Left ventricle myocardium inferior (tissue), 1 donor: Measurements from ENCODE around the gene SSR3. TPM values are rescaled to one million over a fixed set of nuclear protein-coding genes. Genes with fewer than 3 reads are reported as not detected.

Experiments
- DNase-seq: peaks from one replicate; pipeline ENCODE4 v3.0.0-alpha.2; 2020
- H3K27ac ChIP-seq: fragments of 200-600 bp; replicated peaks from 2 replicates; pipeline ENCODE4 v1.8.0; 2021
- H3K27me3 ChIP-seq: fragments of 200-600 bp; 2 replicates; pipeline ENCODE4 v1.8.0; 2021; ENCODE audit warnings: low read depth
- H3K36me3 ChIP-seq: fragments of 200-600 bp; 2 replicates; pipeline ENCODE4 v1.8.0; 2021
- H3K4me1 ChIP-seq: fragments of 200-600 bp; 2 replicates; pipeline ENCODE4 v1.8.0; 2021
- H3K4me3 ChIP-seq: fragments of 200-600 bp; 2 replicates; pipeline ENCODE4 v1.8.0; 2021; ENCODE audit warnings: mild to moderate bottlenecking, moderate library complexity
- H3K9me3 ChIP-seq: fragments of 200-600 bp; replicated peaks from 2 replicates; pipeline ENCODE4 v1.8.0; 2021
- CTCF ChIP-seq: fragments of 200-600 bp; IDR thresholded peaks from 2 replicates; pipeline ENCODE4 v1.8.0; 2021; ENCODE audit warnings: antibody characterized with exemption, mild to moderate bottlenecking, borderline replicate concordance
- intact Hi-C: fragments of 100-400 bp; cut with micrococcal nuclease; formaldehyde crosslinking; loops from one replicate; pipeline ENCODE4 v1.11.0; 2022
- total RNA-seq: library from RNA; stranded (reverse); fragmentation: NEBNext Ultra II Directional; extraction: Animal tissue kit (Norgen Biotek cat#: 25700); gene quantifications from one replicate; pipeline ENCODE4 v1.2.1, GENCODE V29; 2021
- donor health status: DM: no; HTN: yes; CAD: no; lungs with severe emphysema.

SSR3 gene
- total RNA-seq, 1 donor from 2014 or later = 208 TPM

- H3K27me3 ChIP-seq = no peaks in the 10 kb centered on the region
- no peak for TF ChIP-seq CTCF
- no peak for DNase-seq
- H3K36me3 ChIP-seq = no peaks in the 10 kb centered on the region
- no peak overlapping the region for H3K27ac ChIP-seq
- H3K4me3 ChIP-seq = no peak overlapping the region
- intact Hi-C loops = no loop called here
- no peaks in the 10 kb centered on the region for H3K4me1 ChIP-seq
- no peaks in the 10 kb centered on the region for H3K9me3 ChIP-seq
Measured at GRCh38 chr3:156581033-156581432, 26.1 kb upstream of the SSR3 start.

- no peaks in the 10 kb centered on the region for H3K9me3 ChIP-seq
- no peak overlapping the region for H3K27ac ChIP-seq
- intact Hi-C loops = no loop called here
- H3K4me3 ChIP-seq = no peak overlapping the region
- no peaks in the 10 kb centered on the region for H3K27me3 ChIP-seq
- H3K36me3 ChIP-seq = no peaks in the 10 kb centered on the region
- no peak for DNase-seq
- TF ChIP-seq CTCF = no peak
- H3K4me1 ChIP-seq = no peaks in the 10 kb centered on the region
Measured at GRCh38 chr3:156579427-156579851, 24.5 kb upstream of the SSR3 start.

- no peak overlapping the region for H3K4me3 ChIP-seq
- TF ChIP-seq CTCF = no peak
- no peaks in the 10 kb centered on the region for H3K36me3 ChIP-seq
- DNase-seq = no peak
- H3K27me3 ChIP-seq = no peaks in the 10 kb centered on the region
- H3K9me3 ChIP-seq = no peaks in the 10 kb centered on the region
- intact Hi-C loops = no loop called here
- H3K27ac ChIP-seq = no peak overlapping the region
- H3K4me1 ChIP-seq = no peaks in the 10 kb centered on the region
Measured at GRCh38 chr3:156577736-156578135, 22.8 kb upstream of the SSR3 start.

- H3K27ac ChIP-seq = no peak overlapping the region
- H3K4me3 ChIP-seq = no peak overlapping the region
- no peak for TF ChIP-seq CTCF
- no peaks in the 10 kb centered on the region for H3K36me3 ChIP-seq
- no peak for DNase-seq
- H3K27me3 ChIP-seq = no peaks in the 10 kb centered on the region
- no peaks in the 10 kb centered on the region for H3K4me1 ChIP-seq
- intact Hi-C loops = no loop called here
- H3K9me3 ChIP-seq = no peaks in the 10 kb centered on the region
Measured at GRCh38 chr3:156576651-156577348, 21.9 kb upstream of the SSR3 start.

DNA sequence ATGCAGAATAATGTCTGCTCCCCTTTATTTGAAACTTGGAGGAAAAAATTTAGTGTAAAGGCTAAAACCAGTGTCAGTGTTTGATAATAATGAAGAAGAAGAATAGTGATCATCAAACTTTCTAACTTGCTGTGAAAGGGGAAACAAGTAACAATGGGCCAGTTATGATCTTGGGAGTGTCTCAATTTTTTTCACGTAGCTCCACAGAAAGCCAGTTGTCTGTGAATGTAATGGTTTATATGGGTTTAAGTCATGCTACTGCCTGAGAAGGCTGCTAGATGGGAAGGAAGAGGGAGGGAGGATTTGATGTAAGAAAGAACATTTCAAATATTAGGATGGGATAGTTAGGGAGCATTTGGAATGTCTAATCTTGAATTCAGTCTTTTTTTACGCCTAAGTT, 21.1 kb upstream of the SSR3 start:
- Histone ChIP-seq H3K4me3 (no peak overlapping the region), H3K27ac (no peak overlapping the region), H3K9me3 (no peaks in the 10 kb centered on the region), H3K4me1 (no peaks in the 10 kb centered on the region), H3K36me3 (no peaks in the 10 kb centered on the region), H3K27me3 (no peaks in the 10 kb centered on the region)
- no peak for TF ChIP-seq CTCF
- DNase-seq = no peak
- intact Hi-C loops = no loop called here
